Ovary (tissue), 9 donors: ENCODE data around the gene SKAP2. TPM values are rescaled to one million over a fixed set of nuclear protein-coding genes. Genes with fewer than 3 reads are reported as not detected.

Experiments used
- DNase-seq, 5 donors: peaks; one replicate each; pipeline ENCODE4 v3.0.0-alpha.2; 2019 to 2020
- H3K27ac ChIP-seq, 2 donors: fragments of 200-600 bp; one replicate each; pipeline versions ENCODE4 v1.5.1 to v1.8.0; 2019 to 2022
- H3K27me3 ChIP-seq: fragments of 200-600 bp; one replicate; pipeline ENCODE4 v1.8.0; 2022
- H3K36me3 ChIP-seq: fragments of 200-600 bp; sonication (generic); one replicate; pipeline ENCODE4 v1.5.1; 2019
- H3K4me1 ChIP-seq: one replicate; pipeline ENCODE4 v1.8.1; 2013; ENCODE audit warnings: mild to moderate bottlenecking, moderate library complexity; ENCODE audit not compliant: insufficient read depth
- H3K4me3 ChIP-seq: fragments of 200-600 bp; sonication (generic); one replicate; pipeline ENCODE4 v1.5.1; 2017
- H3K9me3 ChIP-seq, 2 donors: fragments of 200-600 bp in 1 of 2; sonication (generic) in 1 of 2; one replicate each; pipeline versions ENCODE4 v1.5.1 to v1.8.1; 2013 to 2019; ENCODE audit warnings: mild to moderate bottlenecking in 1 of 2, moderate library complexity in 1 of 2
- EP300 ChIP-seq: sonication (generic); formaldehyde crosslinking; IDR thresholded peaks from one replicate; pipeline ENCODE4 v1.6.1; 2017; ENCODE audit warnings: antibody characterized with exemption
- POLR2A ChIP-seq: fragments of 450-650 bp; IDR thresholded peaks from one replicate; pipeline ENCODE4 v1.6.1; 2017; ENCODE audit warnings: antibody characterized with exemption, mild to moderate bottlenecking, moderate library complexity
- WGBS, 3 donors: extraction: QIAGEN DNeasy Blood & Tissue Kit in 1 of 3; methylation state at CpG; one replicate each; pipeline versions ENCODE4 v1.1.5 to v1.1.7; 2013 to 2017; 5-methylcytosine and 5-hydroxymethylcytosine counted together
- intact Hi-C, 4 donors: fragments of 100-400 bp; cut with DNase I; formaldehyde crosslinking; loops; one replicate each; pipeline versions ENCODE4 v1.11.0 to v1.15.1; 2022 to 2023
- polyA plus RNA-seq, 2 donors: library from polyadenylated mRNA; stranded (reverse); fragments of 200-250 nt in 1 of 2; fragments of 350-450 nt in 1 of 2; fragmentation: Illumina TruSeq in 1 of 2; extraction: RNeasy Lipid Tissue Mini Kit (QIAGEN cat#74804) in 1 of 2; gene quantifications; one replicate each; pipeline ENCODE4 v1.2.3, GENCODE V29; 2013 to 2014
- total RNA-seq, 7 donors: library from RNA; depleted of rRNA in 2 of 7; stranded (reverse); fragments of >200 nt in 2 of 7; fragmentation: NEBNext Ultra II Directional in 3 of 7; extraction: Animal tissue kit (Norgen Biotek cat#: 25700) in 3 of 7; gene quantifications; one replicate each; pipeline versions ENCODE4 v1.1.0 to v1.2.4, GENCODE V29; 2016 to 2023
- TF ChIP-seq, protein P1 (sequence below), 3 donors: fragments of 450-650 bp in 2 of 3; fragments of 200-600 bp in 1 of 3; IDR thresholded peaks; one replicate each; pipeline versions ENCODE4 v1.5.1 to v1.8.0; 2016 to 2022; ENCODE audit warnings: antibody characterized with exemption in 3 of 3, mild to moderate bottlenecking in 1 of 3
- donor health status: DM: no; HTN: no; CAD: no; lungs with moderate emphysema.
- donor health status: DM: no; HTN: no; CAD: no.
- donor health status: Bipolar disorder and iron deficiency.
- donor health status: DM: yes; HTN: yes; CAD: no.
- donor health status: DM: no; HTN: no; CAD: no.
- donor health status: DM: yes; HTN: yes; CAD: no.

Gene SKAP2
- total and polyA plus RNA-seq, 9 donors, result 8.6 to 40.8 (median 20.0) TPM

DNA sequence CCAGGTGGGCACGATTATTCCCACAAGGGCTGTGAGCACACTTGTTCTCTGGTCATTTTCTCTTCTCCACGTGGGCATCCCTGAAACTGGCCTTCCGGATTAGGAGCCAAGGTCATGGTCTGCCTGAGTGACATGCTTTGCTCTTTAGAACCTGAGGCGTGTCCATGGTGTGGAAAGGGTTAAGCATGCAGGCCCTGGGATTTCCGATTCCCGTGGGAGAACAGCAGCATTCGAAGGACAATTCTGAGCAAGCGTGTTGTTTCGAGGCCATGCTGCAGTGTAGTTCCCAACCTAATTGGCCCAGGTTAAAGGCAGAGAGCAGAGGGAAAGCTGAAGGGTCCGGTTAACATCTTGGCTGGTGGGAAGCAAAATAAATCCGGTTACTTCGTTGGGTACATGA, 245.9 kb downstream of the SKAP2 start:
- Histone ChIP-seq H3K9me3 (no peaks in the 10 kb centered on the region), H3K4me3 (no peak overlapping the region), H3K27ac (no peak overlapping the region), H3K4me1 (no peaks in the 10 kb centered on the region), H3K27me3 (no peaks in the 10 kb centered on the region), H3K36me3 (no peaks in the 10 kb centered on the region)
- intact Hi-C loops, result no loop called here
- no peak for DNase-seq
- TF ChIP-seq POLR2A (no peak), EP300 (no peak)
- TF ChIP-seq, protein P1, sequence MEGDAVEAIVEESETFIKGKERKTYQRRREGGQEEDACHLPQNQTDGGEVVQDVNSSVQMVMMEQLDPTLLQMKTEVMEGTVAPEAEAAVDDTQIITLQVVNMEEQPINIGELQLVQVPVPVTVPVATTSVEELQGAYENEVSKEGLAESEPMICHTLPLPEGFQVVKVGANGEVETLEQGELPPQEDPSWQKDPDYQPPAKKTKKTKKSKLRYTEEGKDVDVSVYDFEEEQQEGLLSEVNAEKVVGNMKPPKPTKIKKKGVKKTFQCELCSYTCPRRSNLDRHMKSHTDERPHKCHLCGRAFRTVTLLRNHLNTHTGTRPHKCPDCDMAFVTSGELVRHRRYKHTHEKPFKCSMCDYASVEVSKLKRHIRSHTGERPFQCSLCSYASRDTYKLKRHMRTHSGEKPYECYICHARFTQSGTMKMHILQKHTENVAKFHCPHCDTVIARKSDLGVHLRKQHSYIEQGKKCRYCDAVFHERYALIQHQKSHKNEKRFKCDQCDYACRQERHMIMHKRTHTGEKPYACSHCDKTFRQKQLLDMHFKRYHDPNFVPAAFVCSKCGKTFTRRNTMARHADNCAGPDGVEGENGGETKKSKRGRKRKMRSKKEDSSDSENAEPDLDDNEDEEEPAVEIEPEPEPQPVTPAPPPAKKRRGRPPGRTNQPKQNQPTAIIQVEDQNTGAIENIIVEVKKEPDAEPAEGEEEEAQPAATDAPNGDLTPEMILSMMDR (IDR thresholded peaks at IDR 0.05), result no peak
- 38 to 43% (median 39%) methylated on average over 12 of the region's 12 CpGs for WGBS, 3 donors

Other genes starting within 250 kb of the SKAP2 start
- gene HOXA1, start 231.4 kb upstream of the SKAP2 start, total RNA-seq, result 1 to 10 TPM in 3 of 7 donors, under 1 TPM in 4; 0.23 to 1.5 (median 0.62) TPM
- gene HOXA1, start 231.4 kb upstream of the SKAP2 start, polyA plus RNA-seq, result under 1 TPM; 0.45 to 0.88 TPM
- 1 to 10 TPM in 3 of 7 donors, under 1 TPM in 2, not detected in 2; 0.36 to 9.0 (median 1.1) TPM for gene HOXA2, start 238.1 kb upstream of the SKAP2 start, total RNA-seq
- 1 to 10 TPM in 1 of 2 donors, under 1 TPM in 1; 0.73 to 1.8 TPM for gene HOXA2, start 238.1 kb upstream of the SKAP2 start, polyA plus RNA-seq